Measurements from ENCODE around the gene LCE5A.
"Not testable (repeated sequence)": the region's sequence is repeated elsewhere in the genome, so short reads cannot be mapped to it uniquely, and the experiment has no call there.

LCE5A gene

DNA sequence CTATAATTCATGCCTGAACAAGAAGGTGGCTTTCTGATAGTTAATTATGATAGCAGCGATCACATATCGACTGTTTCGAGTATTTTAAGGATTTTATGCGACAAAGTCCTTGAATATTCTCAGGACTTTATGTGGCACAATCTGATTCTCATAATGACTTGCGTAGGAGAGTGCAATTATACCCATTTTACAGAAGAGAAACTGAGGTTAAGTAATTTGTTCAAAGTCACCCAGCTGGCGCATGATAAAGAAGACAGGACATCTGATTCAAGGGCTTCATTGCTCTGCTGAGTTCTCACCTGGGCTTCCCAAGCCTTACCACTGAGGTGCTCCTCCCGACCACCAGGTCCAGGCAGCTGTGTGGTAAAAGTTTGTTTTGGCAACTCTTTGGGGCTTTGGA, 5.5 kb downstream of the LCE5A start:
- DNase-seq (ENCODE audit: low read depth, low spot score) = no peak

DNA sequence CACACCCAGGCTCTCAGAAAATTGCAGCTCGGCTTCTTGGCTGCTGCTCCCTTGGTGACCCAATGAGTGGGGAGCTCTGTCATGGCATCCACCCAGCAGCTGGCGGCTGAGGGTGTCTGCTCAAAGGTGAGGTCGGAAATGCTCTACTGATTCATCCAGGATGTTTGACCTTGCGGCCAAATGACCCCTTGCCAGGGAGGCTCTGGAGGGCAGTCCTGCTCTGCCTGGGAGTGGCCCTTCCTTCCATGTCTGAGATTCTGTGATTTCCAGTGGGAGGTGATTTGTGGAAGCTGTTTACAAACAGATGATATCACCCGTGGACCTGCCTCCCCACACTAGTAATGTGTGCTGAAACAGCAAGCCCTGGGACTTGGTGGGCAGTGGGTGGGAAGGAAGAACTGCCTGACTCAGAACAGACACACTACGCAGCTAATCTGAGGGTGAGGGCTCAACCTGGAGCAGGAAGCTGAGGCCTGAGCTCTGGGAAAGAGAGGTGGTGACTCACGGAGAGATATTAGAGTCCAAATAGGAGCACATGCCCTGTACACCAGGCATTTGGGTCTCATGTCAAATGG, 6.7 kb downstream of the LCE5A start:
- DNase-seq (ENCODE audit: low read depth, low spot score) = no peak

DNA sequence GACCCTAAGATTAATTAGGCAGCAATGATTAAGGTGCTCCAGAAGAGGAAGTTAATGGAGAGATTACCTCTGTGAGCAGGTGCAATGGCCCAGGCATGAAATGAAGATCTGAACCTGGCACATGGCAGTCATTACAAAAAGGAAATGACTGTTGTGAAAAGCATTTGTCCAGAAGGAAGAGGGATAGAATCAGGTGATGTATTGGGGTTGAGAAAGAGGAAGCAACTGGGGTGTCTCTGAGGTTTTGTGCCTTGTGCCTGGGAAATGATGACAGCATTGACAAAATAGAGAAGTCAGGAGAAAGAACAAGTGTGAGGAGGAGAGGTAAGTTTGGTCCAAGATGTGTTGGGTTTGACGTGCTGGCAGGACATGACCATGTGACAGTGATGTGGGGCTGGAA, 9.2 kb downstream of the LCE5A start:
- DNase-seq (ENCODE audit: low read depth, low spot score) = no peak

DNA sequence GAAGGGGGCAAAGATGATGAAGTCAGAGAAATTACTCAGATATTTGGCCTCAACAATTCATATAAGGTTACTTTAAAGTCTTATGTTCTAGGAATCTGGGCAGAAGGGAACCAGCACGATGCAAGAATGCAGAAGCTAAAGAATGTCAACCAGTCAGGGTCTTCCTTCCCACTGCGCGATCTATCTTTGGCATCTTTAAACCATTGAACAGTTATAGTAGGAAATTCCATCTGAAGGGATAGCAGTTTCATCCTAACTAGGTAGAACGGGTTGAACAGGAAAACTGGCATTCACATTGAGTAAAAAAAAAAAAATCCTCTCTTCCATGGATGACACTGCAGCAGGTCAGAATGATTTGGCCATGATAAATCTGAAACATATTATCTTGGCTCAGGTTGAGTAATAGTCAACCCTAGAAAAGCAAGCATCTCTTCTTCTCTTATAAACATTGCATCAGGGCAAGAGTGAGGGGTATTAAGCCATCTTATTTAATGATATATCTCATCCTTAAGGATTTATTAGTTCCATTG, 10.0 kb downstream of the LCE5A start:
- no peak for DNase-seq (ENCODE audit: low read depth, low spot score)

DNA sequence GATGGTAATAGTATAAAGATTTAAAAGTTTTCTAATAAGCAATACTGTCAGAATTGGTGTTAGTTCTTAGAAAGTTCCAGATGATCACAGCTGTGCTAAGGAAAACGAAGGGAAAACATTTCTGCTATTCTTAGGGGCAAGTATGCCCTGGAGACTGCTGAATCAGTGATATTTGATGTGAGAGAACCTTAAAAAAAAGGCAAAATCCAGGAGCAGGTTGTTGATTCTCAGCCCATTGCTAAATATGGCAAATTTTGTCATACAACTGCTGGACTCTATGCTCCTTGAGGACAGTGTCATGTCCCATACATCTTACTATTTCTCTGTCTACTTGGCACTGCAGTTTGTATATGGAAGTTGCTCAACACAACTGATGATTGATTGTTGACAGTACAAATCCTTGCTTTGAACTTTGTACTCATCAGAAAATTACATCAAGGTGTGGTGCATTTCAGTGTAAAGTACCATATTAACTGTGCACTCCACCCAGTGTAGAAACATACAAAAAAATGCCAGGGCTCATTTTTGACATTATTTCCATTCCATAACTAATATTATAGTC, 14.6 kb downstream of the LCE5A start:
- no peak for DNase-seq (ENCODE audit: low read depth, low spot score)

DNA sequence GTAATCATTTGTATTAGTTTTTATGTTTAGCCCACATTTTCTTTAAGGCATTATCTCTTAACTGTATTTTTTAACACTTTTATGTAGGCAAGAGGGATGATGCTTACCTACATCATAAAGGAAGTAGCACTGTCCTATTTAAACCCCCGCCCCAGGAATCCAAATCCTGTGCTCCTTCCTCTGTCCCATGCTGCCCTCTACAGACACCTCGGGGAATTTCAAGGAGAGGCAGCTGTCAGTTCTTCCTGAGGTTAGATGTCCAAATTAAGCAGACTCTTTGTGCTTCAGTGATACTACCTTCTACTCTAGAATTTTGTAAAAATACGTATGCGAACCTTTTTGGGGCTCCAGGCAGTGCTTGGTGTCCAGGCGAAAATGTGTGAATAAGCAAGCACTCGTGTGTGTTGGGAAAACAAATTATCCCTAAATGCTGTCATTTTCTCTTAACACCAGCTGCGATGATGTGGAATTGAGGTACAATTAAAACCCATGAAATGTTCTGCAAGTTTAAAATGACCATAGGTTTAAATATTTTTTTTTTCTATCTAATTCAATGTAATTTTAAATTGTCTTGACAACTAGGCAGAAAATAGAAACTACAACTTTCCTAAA, 22.8 kb downstream of the LCE5A start:
- DNase-seq (ENCODE audit: low read depth, low spot score) = no peak

DNA sequence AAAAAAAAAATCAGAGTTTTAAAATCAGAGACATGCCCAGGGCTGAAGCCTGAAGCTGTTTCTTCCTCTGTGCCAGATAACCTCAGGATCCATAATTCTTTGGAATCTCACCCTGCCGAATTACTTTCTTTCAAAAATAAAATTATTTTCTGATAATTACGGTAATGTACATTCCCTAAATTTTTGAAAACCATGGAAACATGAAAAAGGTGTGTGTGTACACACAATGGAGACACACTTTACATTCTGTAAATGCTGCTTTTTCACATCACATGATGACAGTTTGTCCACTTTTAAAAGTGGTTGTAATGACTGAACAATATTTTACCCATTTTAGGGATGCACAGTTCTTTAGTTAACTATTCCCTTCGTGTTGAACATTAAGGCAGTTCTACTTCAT, 25.2 kb downstream of the LCE5A start:
- no peak for DNase-seq (ENCODE audit: low read depth, low spot score)

DNA sequence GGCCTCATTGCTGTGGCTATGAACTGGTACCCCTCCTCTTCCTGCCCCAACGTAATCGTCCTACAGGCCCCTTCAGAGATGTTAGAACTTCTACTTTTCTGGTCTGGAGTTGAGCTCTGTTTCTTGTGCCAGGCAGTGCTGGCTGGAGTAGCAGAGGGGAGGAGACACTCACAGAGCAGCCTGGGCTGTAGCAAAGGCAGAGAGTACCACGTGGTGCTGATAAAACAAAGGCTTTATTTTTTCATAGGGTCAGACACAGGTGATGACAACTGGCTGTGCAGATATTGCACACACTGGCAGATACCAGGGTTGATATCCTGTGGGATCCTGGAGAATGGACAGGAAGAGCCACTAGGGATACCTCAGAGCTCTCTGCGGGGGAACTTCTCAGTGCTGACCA, 26.9 kb downstream of the LCE5A start:
- no peak for DNase-seq (ENCODE audit: low read depth, low spot score)

DNA sequence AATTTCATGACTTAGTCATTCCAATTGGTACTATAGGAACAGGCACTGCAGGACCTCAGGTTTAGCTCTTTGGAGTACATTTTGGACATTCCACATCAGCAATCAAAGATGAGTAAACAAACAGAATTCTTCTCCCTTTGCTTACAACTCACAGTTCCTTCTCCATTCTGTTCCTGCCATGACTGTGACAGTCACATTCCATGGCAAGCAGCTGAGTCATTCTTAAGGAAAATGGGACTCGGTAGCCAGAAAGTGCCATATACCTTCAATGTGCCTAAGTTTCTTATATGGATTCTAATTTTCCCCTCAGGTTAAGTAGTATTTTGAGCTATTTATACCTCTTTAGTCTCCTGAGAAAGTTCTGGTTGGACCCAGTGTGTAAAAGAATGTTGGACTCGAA, 29.3 kb downstream of the LCE5A start:
- DNase-seq (ENCODE audit: low read depth, low spot score) = no peak

DNA sequence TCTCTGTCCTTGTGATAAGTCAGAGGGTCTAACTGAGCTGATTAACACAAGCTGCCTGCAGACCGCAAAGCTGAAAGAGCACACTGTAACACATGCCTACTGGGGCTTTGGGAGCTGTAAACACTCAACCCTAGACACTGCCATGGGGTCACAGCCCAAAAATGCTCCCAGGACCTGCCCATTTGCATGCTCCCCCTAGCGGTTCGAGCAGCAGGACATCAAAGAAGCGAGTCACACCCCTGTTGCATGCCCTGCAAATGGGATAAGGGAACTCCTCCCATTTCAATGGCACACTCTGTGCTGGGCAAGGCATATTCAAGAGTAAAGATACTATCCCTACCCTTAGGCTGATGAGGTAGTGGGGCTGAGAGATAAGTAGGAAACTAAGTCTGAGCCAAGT, 33.2 kb downstream of the LCE5A start:
- no peak for DNase-seq (ENCODE audit: low read depth, low spot score)

DNA sequence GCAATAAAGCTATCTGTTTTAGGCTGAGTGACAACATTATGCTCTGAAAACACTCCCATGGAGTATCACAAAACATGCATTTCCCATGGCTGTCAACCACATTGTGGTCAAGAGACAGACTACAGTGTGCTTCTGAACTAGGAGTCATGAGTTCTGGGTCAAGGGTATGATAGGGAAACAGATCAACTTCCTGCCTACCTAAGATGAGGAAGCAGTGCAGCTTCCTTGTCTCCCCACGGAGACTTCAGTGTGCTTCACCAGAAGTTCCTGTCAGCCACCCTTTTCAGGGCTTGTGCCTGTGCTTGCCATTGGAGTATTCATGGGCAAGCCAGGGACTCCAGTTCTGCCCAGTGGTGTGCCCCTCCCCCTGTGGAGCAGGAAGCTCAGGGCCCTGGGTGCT, 36.1 kb downstream of the LCE5A start:
- no peak for DNase-seq (ENCODE audit: low read depth, low spot score)

DNA sequence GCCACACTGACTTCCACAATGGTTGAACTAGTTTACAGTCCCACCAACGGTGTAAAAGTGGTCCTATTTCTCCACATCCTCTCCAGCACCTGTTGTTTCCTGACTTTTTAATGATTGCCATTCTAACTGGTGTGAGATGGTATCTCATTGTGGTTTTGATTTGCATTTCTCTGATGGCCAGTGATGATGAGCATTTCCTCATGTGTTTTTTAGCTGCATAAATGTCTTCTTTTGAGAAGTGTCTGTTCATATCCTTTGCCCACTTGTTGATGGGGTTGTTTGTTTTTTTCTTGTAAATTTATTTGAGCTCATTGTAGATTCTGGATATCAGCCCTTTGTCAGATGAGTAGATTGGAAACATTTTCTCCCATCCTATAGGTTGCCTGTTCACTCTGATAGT, 37.8 kb downstream of the LCE5A start:
- not testable (repeated sequence) for DNase-seq (ENCODE audit: low read depth, low spot score)
